Activated CD4-positive, alpha-beta T cell treated with anti-CD3 and anti-CD28 coated beads, Interleukin-2, amount 10 ng/mL, durations not matched to agents 24 days and 14 days (primary cell): ENCODE results near the gene PRPF40B. TPM values are rescaled to one million over a fixed set of nuclear protein-coding genes. Genes with fewer than 3 reads are reported as not detected.
"Not testable (repeated sequence)": the region's sequence is repeated elsewhere in the genome, so short reads cannot be mapped to it uniquely, and the experiment has no call there.

ENCODE experiments used
- DNase-seq: peaks from one replicate; pipeline ENCODE4 v3.0.0; 2022
- H3K27ac Mint-ChIP-seq: one replicate; pipeline ENCODE4 v1.8.0; 2022; ENCODE audit warnings: mild to moderate bottlenecking, mixed read lengths
- H3K27me3 Mint-ChIP-seq: one replicate; pipeline ENCODE4 v1.8.0; 2022; ENCODE audit warnings: mixed read lengths
- H3K36me3 Mint-ChIP-seq: one replicate; pipeline ENCODE4 v1.8.0; 2022; ENCODE audit warnings: low read depth, mild to moderate bottlenecking, mixed read lengths
- H3K4me1 Mint-ChIP-seq: one replicate; pipeline ENCODE4 v1.8.0; 2021; ENCODE audit warnings: mixed read lengths
- H3K4me3 Mint-ChIP-seq: one replicate; pipeline ENCODE4 v1.8.0; 2022; ENCODE audit warnings: mild to moderate bottlenecking, moderate library complexity, mixed read lengths
- H3K9me3 Mint-ChIP-seq: one replicate; pipeline ENCODE4 v1.8.0; 2021; ENCODE audit warnings: mixed read lengths
- intact Hi-C: fragments of 100-400 bp; cut with micrococcal nuclease; formaldehyde crosslinking; loops from one replicate; pipeline ENCODE4 v1.15.1; 2023
- total RNA-seq: library from RNA; stranded (reverse); gene quantifications from 2 replicates; pipeline ENCODE4 v1.2.3, GENCODE V29; 2022

The PRPF40B gene
- total RNA-seq, 1 donor from 2014 or later: 12.3 TPM

DNA sequence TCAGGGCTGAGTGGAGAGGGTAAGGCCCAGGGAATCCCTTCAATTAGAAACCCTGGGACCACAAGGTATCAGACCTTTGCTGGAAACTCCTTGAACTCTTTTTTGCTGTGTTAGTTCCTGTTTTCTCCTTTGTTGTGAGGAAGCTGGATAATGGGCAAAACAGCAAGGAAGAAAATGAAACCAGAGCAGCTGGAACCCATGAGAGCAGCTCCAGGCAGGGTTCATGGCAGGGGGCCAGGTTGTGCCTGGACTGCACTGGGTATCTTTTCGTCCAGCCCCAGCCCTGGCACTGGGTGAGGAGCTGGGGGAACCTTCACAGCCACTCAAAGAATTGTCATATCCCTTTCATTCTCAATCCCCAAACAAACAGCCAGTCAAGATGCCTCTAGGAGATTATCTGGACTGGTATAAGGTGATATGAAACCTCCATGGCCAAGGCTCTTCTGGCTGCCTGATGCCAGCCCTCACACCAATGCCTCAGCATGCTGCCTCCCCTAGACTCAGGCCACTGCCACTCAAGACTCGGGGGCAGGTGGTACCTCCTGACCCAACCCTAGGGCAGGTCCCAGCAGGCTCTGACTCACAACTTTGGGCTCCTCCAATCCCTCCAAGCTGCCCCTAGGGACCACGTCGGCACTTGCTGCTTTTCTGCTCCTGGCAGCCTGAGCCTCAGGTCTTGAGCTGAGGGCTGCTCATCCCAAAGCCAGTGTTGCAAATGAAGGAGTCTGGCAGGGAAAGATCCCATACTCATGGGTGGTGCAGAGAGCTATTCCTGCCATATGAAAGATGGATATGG lies 34.4 kb upstream of the PRPF40B start:
- no peak for DNase-seq
- Mint-ChIP-seq H3K4me3 (no peak overlapping the region), H3K27ac (no peak overlapping the region)

DNA sequence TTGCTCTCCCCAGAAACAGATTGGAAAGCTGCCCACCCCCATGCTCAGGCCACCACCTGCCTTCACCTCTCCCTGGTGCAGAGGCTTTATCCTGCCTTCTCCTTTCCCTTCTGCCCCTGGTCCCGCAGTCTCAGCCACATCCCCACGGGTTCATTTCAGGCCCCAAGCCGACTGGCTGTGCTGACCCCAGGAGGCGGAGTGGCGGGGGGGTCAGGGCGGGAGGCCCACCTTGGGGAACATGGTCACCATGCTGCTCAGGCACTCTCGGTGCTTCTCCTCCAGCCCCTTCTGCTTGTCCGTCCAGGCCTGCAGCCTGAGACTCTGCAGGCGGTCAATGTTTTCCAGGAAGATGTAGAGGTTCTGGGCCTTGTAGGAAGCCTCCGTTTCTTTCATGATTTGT lies 24.8 kb upstream of the PRPF40B start:
- H3K9me3 Mint-ChIP-seq: no peaks in the 10 kb centered on the region
- no peak overlapping the region for H3K4me3 Mint-ChIP-seq
- intact Hi-C loops: no loop called here
- peaks cover 4% of the 10 kb centered on the region for H3K36me3 Mint-ChIP-seq
- no peak overlapping the region for H3K27ac Mint-ChIP-seq
- H3K27me3 Mint-ChIP-seq: no peaks in the 10 kb centered on the region
- peaks cover 3% of the 10 kb centered on the region for H3K4me1 Mint-ChIP-seq
- no peak for DNase-seq

More for the DNA sequence above, 34.4 kb upstream of the PRPF40B start:
- no peaks in the 10 kb centered on the region for H3K9me3 Mint-ChIP-seq
- no peaks in the 10 kb centered on the region for H3K4me1 Mint-ChIP-seq
- peaks cover 16% of the 10 kb centered on the region for H3K36me3 Mint-ChIP-seq
- intact Hi-C loops: no loop called here
- H3K27me3 Mint-ChIP-seq: no peaks in the 10 kb centered on the region

DNA sequence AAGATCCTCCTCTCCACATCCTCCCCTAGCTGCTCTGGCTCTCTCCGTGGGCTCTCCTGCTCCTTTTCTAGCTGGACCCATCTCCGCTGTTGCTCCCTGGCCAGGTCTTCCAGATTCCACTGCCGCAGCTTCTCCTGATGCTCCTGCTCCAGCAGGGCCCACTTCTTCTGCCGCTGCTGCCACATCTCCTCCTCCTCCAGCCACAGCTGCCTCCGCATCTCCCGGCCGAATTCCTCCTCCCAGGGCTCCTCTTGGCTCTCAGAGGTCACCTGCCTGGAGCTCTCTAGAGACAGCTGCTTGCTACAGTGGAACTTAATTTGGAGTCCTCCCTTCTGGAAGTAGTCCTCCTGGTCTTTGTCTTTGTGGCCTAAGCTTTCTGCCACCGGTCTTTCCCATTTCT lies 23.4 kb upstream of the PRPF40B start:
- Mint-ChIP-seq H3K27me3 (no peaks in the 10 kb centered on the region), H3K27ac (no peak overlapping the region), H3K4me3 (no peak overlapping the region), H3K36me3 (peaks cover 4% of the 10 kb centered on the region), H3K9me3 (no peaks in the 10 kb centered on the region), H3K4me1 (peaks cover 3% of the 10 kb centered on the region)
- no peak for DNase-seq
- intact Hi-C loops: no loop called here

DNA sequence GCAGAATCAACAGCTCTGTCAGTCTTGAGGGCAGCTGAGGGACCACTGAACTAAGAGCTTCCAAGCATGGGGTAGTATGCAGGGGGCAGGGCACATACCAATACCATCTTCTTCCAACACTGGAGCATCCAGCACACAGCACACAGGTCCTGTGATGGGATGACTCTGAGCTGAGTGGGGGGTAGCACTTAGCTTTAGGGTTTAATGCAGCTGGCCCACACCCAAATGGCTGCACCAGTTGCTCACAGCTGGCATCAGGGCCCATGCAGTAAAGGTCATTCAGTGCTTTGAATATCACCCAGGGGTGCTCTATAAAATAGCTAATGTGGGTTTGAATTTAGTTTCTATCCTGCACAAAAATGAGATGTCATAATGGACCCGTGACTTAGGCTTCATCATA lies 19.6 kb upstream of the PRPF40B start:
- no peak for DNase-seq
- H3K4me1 Mint-ChIP-seq: peaks cover 3% of the 10 kb centered on the region
- H3K9me3 Mint-ChIP-seq: no peaks in the 10 kb centered on the region
- no peak overlapping the region for H3K4me3 Mint-ChIP-seq
- intact Hi-C loops: no loop called here
- H3K27ac Mint-ChIP-seq: no peak overlapping the region
- H3K36me3 Mint-ChIP-seq: no peaks in the 10 kb centered on the region
- peaks cover 2% of the 10 kb centered on the region for H3K27me3 Mint-ChIP-seq

DNA sequence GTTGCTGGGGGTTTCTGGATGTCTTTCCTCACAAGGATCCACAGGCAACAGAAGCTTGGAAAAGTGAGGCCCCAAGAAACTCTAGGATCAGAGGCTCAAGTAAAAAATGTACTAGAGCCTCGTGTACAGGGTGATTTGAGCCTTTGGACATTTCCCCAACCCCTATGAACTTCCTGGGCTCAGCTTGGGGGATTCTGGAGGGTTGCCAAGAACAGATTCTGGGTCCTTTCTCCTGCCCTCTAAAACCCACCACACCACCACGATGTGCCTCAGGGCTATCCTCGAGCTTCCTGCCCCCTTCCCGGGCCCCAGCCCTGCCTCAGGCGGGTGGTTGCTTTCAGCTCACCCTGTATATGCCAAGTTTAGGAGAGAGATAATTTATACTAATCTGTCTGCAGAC lies 18.5 kb upstream of the PRPF40B start:
- no peak for DNase-seq
- Mint-ChIP-seq H3K27me3 (peaks cover 2% of the 10 kb centered on the region), H3K4me3 (no peak overlapping the region), H3K27ac (no peak overlapping the region), H3K9me3 (no peaks in the 10 kb centered on the region), H3K36me3 (no peaks in the 10 kb centered on the region), H3K4me1 (no peaks in the 10 kb centered on the region)
- intact Hi-C loops: no loop called here

DNA sequence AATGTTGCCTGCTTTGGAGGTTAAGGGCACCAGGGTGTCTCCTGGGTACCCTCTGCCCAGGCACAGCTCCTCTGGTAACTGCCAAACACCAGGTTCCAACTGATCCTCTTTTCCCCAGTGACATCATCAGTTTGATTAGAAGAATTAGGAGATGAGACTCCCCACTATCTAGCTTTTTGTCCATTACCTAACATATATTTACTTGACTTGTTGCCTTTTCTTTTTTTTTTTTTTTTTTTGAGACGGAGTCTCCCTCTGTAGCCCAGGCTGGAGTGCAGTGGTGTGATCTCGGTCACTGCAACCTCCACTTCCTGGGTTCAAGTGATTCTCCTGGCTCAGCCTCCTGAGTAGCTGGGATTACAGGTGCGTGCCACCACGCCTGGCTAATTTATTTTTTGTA lies 17.8 kb upstream of the PRPF40B start, which contains the start of gene FAM186B:
TSS of gene FAM186B (minus strand) at position 101 of the 400 bp plus-strand sequence. CDS start 162 bp downstream, outside the sequence.
- H3K9me3 Mint-ChIP-seq, DNase-seq, H3K27ac Mint-ChIP-seq, intact Hi-C loops, H3K4me3 Mint-ChIP-seq, H3K4me1 Mint-ChIP-seq, H3K27me3 Mint-ChIP-seq, H3K36me3 Mint-ChIP-seq: not testable (repeated sequence)

DNA sequence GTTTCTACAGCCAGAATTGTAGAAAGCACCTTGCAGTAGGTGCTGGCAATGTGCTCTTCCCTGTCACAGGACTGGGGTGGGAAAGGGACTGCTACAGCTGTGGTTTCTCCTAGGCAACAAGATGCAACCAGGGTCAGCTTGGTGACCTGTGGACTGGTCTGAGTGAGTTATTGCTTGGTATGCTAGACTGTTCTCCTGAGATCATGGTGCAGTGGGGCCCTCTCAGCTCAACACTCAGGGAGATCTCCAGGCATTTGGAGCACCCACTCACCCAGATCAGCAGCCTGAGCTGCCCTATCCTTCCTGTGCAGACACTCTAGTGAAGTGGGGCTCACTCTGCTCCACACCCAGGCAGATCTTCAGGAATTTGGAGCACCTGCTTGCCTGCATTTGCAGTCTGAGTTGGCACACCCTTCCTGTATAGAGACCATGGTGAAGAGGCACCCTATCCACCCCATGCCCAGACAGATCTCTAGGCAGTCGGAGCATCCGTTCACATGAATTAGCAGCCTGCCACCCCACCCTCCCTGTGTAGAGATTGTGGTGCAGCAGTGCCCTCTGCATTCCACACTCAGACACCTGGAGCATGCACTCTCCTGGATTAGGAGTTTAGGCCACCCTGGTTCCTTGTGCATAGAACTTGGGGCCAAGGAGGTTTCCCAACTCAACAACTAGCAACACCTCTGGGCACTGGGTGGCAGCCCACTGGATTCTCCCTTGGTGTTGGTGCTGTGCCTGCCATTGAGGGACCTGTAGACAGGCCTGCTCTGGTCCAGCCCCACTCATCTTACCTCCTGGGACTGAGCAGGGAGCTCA lies 14.1 kb upstream of the PRPF40B start:
- Mint-ChIP-seq H3K36me3 (peaks cover 3% of the 10 kb centered on the region), H3K4me1 (no peaks in the 10 kb centered on the region), H3K27me3 (peaks cover 2% of the 10 kb centered on the region), H3K4me3 (no peak overlapping the region), H3K9me3 (no peaks in the 10 kb centered on the region), H3K27ac (no peak overlapping the region)
- no peak for DNase-seq
- intact Hi-C loops: no loop called here

DNA sequence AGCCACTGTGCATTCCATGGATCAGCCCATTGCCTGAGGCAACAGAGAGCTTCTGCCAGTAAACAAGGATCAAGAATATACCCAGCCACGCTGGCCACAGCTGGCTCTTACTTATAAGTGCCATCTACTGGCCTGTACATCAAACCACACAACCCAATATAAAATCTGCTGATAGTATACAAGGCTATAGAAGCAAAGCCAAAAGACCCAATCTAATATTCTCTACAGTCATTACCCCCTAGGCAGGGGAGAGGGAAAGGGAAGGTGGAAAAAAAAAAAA lies 13.5 kb upstream of the PRPF40B start:
- no peak for DNase-seq
- Mint-ChIP-seq H3K27me3 (peaks cover 2% of the 10 kb centered on the region), H3K4me1 (no peaks in the 10 kb centered on the region), H3K27ac (no peak overlapping the region), H3K4me3 (no peak overlapping the region), H3K9me3 (no peaks in the 10 kb centered on the region), H3K36me3 (peaks cover 3% of the 10 kb centered on the region)
- intact Hi-C loops: no loop called here

DNA sequence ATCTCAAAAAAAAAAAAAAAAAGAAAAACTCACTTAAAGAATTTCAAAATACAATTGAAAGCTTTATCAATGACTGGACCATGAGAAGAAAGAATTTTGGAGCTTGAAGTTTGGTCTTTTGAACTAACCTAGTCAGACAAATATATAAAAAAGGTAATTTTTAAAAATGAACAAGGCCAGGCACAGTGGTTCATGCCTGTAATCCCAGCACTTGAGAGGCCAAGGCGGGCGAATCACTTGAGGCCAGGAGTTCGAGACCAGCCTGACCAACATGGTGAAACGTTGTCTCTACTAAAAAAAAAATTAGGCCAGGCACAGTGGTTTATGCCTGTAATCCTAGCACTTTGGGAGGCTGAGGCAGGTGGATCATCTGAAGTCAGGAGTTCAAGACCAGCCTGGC lies 12.6 kb upstream of the PRPF40B start:
- intact Hi-C loops, H3K27me3 Mint-ChIP-seq, H3K9me3 Mint-ChIP-seq, H3K4me1 Mint-ChIP-seq, DNase-seq, H3K4me3 Mint-ChIP-seq, H3K36me3 Mint-ChIP-seq, H3K27ac Mint-ChIP-seq: not testable (repeated sequence)

DNA sequence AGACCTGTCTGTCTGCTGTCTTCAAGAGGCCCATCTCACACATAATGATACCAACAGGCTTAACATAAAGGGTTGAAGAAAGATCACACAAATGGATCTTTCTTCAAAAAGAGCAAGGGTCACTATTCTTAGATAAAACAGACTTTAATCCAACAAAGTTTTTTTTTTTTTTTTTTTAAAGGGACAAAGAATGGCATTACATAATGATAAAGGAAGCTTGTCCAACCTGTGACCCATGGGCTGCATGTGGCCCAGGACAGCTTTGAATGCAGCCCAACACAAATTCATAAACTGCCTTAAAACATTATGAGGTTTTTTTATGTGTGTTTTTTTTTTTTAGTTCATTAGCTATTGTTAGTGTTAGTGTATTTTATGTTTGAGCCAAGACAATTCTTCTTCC lies 11.2 kb upstream of the PRPF40B start:
- Mint-ChIP-seq H3K27me3 (peaks cover 5% of the 10 kb centered on the region), H3K27ac (no peak overlapping the region), H3K4me1 (peaks cover 5% of the 10 kb centered on the region), H3K9me3 (no peaks in the 10 kb centered on the region), H3K4me3 (no peak overlapping the region), H3K36me3 (peaks cover 3% of the 10 kb centered on the region)
- intact Hi-C loops: no loop called here
- no peak for DNase-seq

DNA sequence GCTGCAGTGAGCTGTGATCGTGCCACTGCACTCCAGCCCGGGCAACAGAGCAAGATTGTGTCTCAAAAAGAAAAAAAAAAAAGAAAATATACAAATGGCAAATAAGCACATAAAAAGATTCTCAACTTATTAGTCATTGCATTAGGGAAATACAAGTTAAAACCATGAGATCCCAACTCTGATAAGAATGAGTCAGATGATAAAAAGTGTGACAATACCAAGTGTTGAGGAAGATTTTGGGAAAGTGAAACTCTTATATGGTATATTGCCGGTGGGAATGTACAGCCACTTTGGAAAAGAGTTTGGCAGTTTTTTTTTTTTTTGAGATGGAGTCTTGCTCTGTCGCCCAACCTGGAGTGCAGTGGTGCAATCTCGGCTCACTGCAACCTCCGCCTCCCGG lies 7.6 kb upstream of the PRPF40B start:
- Mint-ChIP-seq H3K9me3 (no peaks in the 10 kb centered on the region), H3K27me3 (peaks cover 30% of the 10 kb centered on the region), H3K4me1 (peaks cover 5% of the 10 kb centered on the region), H3K27ac (no peak overlapping the region), H3K36me3 (peaks cover 3% of the 10 kb centered on the region), H3K4me3 (no peak overlapping the region)
- intact Hi-C loops: no loop called here
- DNase-seq: no peak

DNA sequence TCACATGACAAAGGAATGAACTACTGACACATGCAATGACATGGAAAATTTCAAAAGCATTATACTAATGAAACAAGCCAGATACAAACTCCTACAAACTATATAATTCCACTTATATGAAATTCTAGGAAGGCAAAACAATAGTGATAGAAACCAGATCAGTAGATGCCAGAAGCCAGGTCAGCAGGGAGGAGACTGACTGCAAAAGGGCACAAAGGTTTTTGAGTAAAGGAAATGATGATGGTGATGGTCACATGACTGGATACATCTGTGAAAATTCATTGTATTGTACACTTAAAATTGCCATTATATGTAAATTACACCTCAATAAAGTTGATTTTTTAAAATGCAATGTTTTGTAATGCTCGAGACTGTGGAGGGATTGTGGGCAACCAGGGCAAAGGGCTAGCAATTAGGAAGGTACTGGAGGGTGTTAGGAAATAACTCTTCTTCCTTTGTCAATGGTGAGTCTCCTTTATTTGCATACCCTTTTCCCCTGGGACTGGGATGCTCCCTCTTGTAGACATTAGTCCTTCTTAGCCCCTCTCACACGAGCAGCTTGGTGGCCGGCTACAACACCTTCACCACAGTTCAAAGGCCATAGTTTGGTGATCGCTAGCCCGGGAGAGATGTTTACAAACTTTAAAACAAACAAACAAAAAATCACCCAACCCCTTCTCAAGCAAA lies 6.7 kb upstream of the PRPF40B start:
- no peak overlapping the region for H3K27ac Mint-ChIP-seq
- DNase-seq: no peak
- no peak overlapping the region for H3K4me3 Mint-ChIP-seq
- peaks cover 12% of the 10 kb centered on the region for H3K4me1 Mint-ChIP-seq
- H3K9me3 Mint-ChIP-seq: no peaks in the 10 kb centered on the region
- peaks cover 3% of the 10 kb centered on the region for H3K36me3 Mint-ChIP-seq
- intact Hi-C loops: no loop called here
- peaks cover 39% of the 10 kb centered on the region for H3K27me3 Mint-ChIP-seq

DNA sequence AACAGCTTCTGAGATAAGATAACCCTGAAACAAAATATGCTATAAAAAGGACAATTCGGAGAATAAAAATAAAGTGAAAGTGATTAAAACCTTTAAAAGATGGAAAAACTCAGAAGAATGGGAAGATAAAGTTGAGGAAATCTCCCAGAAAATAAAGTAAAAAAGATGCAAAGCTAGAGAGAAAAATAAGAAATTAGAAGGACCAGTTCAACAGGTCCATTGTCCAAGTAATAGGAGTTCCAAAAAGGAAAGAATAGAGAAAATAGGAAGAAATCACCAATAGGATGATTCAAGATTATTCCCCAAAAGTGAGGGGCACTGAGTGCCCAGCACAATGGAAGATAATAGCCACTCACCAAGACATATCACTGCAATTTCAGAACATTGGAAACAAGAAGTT lies 4.8 kb upstream of the PRPF40B start:
- peaks cover 40% of the 10 kb centered on the region for H3K27me3 Mint-ChIP-seq
- H3K27ac Mint-ChIP-seq: no peak overlapping the region
- intact Hi-C loops: no loop called here

DNA sequence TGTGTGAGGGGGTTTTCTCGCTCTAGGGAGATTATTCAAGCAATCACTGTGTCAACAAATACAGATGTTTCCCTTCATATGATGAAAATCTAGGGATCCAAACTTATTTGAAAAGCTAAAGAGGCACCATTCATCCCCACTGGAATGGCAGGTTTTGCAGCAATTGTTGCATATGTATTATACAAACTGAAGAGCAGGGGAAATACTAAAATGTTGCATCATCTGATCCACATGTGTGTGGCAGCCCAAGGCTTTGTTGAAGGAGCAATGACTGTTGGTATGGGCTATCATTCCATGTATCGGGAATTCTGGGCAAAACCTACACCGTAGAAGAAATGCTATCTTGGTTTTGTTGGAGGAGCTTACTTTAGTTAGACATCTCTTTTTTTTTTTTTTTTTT lies 4.1 kb upstream of the PRPF40B start:
- H3K4me3 Mint-ChIP-seq: no peak overlapping the region
- peaks cover 40% of the 10 kb centered on the region for H3K27me3 Mint-ChIP-seq
- H3K27ac Mint-ChIP-seq: no peak overlapping the region
- no peak for DNase-seq
- H3K4me1 Mint-ChIP-seq: peaks cover 23% of the 10 kb centered on the region
- H3K36me3 Mint-ChIP-seq: no peaks in the 10 kb centered on the region
- intact Hi-C loops: no loop called here
- H3K9me3 Mint-ChIP-seq: no peaks in the 10 kb centered on the region

More for the DNA sequence above, 4.8 kb upstream of the PRPF40B start:
- no peak overlapping the region for H3K4me3 Mint-ChIP-seq
- peaks cover 19% of the 10 kb centered on the region for H3K4me1 Mint-ChIP-seq
- DNase-seq: no peak
- no peaks in the 10 kb centered on the region for H3K9me3 Mint-ChIP-seq
- no peaks in the 10 kb centered on the region for H3K36me3 Mint-ChIP-seq
